BLaER1 (cell line): Measurements from ENCODE around the gene PLCB2.

Experiments
- H3K27ac ChIP-seq: shearing (Covaris generic); formaldehyde crosslinking; 2 replicates; pipeline ENCODE4 v1.8.1; 2022
- H3K27me3 ChIP-seq: shearing (Covaris generic); formaldehyde crosslinking; 2 replicates; pipeline ENCODE4 v1.8.1; 2022
- H3K36me3 ChIP-seq: shearing (Covaris generic); formaldehyde crosslinking; 2 replicates; pipeline ENCODE4 v1.8.1; 2022
- H3K4me1 ChIP-seq: shearing (Covaris generic); formaldehyde crosslinking; 2 replicates; pipeline ENCODE4 v1.8.1; 2022
- H3K4me2 ChIP-seq: shearing (Covaris generic); formaldehyde crosslinking; 2 replicates; pipeline ENCODE4 v1.8.1; 2022
- H3K4me3 ChIP-seq: shearing (Covaris generic); formaldehyde crosslinking; 2 replicates; pipeline ENCODE4 v1.8.1; 2022
- H3K9ac ChIP-seq: shearing (Covaris generic); formaldehyde crosslinking; 2 replicates; pipeline ENCODE4 v1.8.1; 2022
- H3K9me3 ChIP-seq: shearing (Covaris generic); formaldehyde crosslinking; 2 replicates; pipeline ENCODE4 v1.8.1; 2022
- H4K20me1 ChIP-seq: shearing (Covaris generic); formaldehyde crosslinking; 2 replicates; pipeline ENCODE4 v1.8.1; 2022
- Cebpa-rat ChIP-seq: shearing (Covaris generic); IDR thresholded peaks from 2 replicates; pipeline ENCODE4 v1.8.1; 2022

Gene PLCB2

GRCh38 chr15:40248006-40248783 lies 59.5 kb downstream of the PLCB2 start:
- peaks cover 37% of the 10 kb centered on the region for H3K27me3 ChIP-seq

GRCh38 chr15:40247406-40247971 lies 60.2 kb downstream of the PLCB2 start:
- H3K27ac ChIP-seq = no peak overlapping the region
- peaks cover 30% of the 10 kb centered on the region for H3K27me3 ChIP-seq
- H3K36me3 ChIP-seq = no peaks in the 10 kb centered on the region
- H4K20me1 ChIP-seq = peaks cover 16% of the 10 kb centered on the region; the same call in 1 of the 2 replicates
- H3K4me2 ChIP-seq = peak overlapping the region; percentile 17; the same call in 1 of the 2 replicates
- TF ChIP-seq Cebpa-rat = no peak
- no peak overlapping the region for H3K9ac ChIP-seq
- H3K4me3 ChIP-seq = no peak overlapping the region
- no peaks in the 10 kb centered on the region for H3K9me3 ChIP-seq
- H3K4me1 ChIP-seq = peaks cover 9% of the 10 kb centered on the region

More at GRCh38 chr15:40248006-40248783, 59.5 kb downstream of the PLCB2 start:
- Histone ChIP-seq H3K4me3 (no peak overlapping the region), H3K36me3 (no peaks in the 10 kb centered on the region), H3K4me2 (no peak overlapping the region), H3K9ac (no peak overlapping the region), H3K9me3 (no peaks in the 10 kb centered on the region), H4K20me1 (peaks cover 23% of the 10 kb centered on the region; the same call in 1 of the 2 replicates), H3K4me1 (peaks cover 16% of the 10 kb centered on the region), H3K27ac (no peak overlapping the region)
- TF ChIP-seq Cebpa-rat = no peak

GRCh38 chr15:40246496-40247280 lies 61.0 kb downstream of the PLCB2 start:
- H3K9ac ChIP-seq = no peak overlapping the region
- TF ChIP-seq Cebpa-rat = no peak
- H3K36me3 ChIP-seq = no peaks in the 10 kb centered on the region
- H3K4me3 ChIP-seq = no peak overlapping the region
- peaks cover 7% of the 10 kb centered on the region for H3K4me1 ChIP-seq
- H3K27ac ChIP-seq = no peak overlapping the region
- H3K27me3 ChIP-seq = peaks cover 22% of the 10 kb centered on the region
- H3K9me3 ChIP-seq = no peaks in the 10 kb centered on the region
- H3K4me2 ChIP-seq = peak overlapping the region; percentile 17; the same call in 1 of the 2 replicates
- H4K20me1 ChIP-seq = peaks cover 10% of the 10 kb centered on the region; the same call in 1 of the 2 replicates

GRCh38 chr15:40245666-40246450 lies 61.9 kb downstream of the PLCB2 start:
- no peak overlapping the region for H3K4me2 ChIP-seq
- H3K27me3 ChIP-seq = peaks cover 14% of the 10 kb centered on the region
- H3K9ac ChIP-seq = no peak overlapping the region
- peaks cover 2% of the 10 kb centered on the region; the same call in 1 of the 2 replicates for H4K20me1 ChIP-seq
- H3K4me3 ChIP-seq = no peak overlapping the region
- H3K36me3 ChIP-seq = no peaks in the 10 kb centered on the region
- TF ChIP-seq Cebpa-rat = no peak
- H3K9me3 ChIP-seq = no peaks in the 10 kb centered on the region
- H3K4me1 ChIP-seq = peaks cover 7% of the 10 kb centered on the region
- no peak overlapping the region for H3K27ac ChIP-seq

GRCh38 chr15:40244961-40245523 lies 62.7 kb downstream of the PLCB2 start:
- no peak overlapping the region for H3K4me2 ChIP-seq
- no peak overlapping the region for H3K27ac ChIP-seq

GRCh38 chr15:40243126-40243810 lies 64.5 kb downstream of the PLCB2 start:
- peaks cover 7% of the 10 kb centered on the region; the same call in 1 of the 2 replicates for H3K27me3 ChIP-seq
- no peak overlapping the region for H3K27ac ChIP-seq
- no peaks in the 10 kb centered on the region for H3K9me3 ChIP-seq
- H3K4me2 ChIP-seq = no peak overlapping the region
- H3K4me1 ChIP-seq = peaks cover 33% of the 10 kb centered on the region
- H4K20me1 ChIP-seq = no peaks in the 10 kb centered on the region
- TF ChIP-seq Cebpa-rat = no peak
- no peak overlapping the region for H3K4me3 ChIP-seq
- H3K9ac ChIP-seq = no peak overlapping the region
- H3K36me3 ChIP-seq = no peaks in the 10 kb centered on the region

More at GRCh38 chr15:40244961-40245523, 62.7 kb downstream of the PLCB2 start:
- Histone ChIP-seq H3K9ac (no peak overlapping the region), H3K4me1 (peaks cover 15% of the 10 kb centered on the region), H3K4me3 (no peak overlapping the region), H3K36me3 (no peaks in the 10 kb centered on the region), H3K9me3 (no peaks in the 10 kb centered on the region), H4K20me1 (no peaks in the 10 kb centered on the region), H3K27me3 (peaks cover 5% of the 10 kb centered on the region)
- TF ChIP-seq Cebpa-rat = no peak

- no peaks in the 10 kb centered on the region for H3K9me3 ChIP-seq
- H3K9ac ChIP-seq = no peak overlapping the region
- H3K27me3 ChIP-seq = peaks cover 7% of the 10 kb centered on the region; the same call in 1 of the 2 replicates
- H3K4me1 ChIP-seq = peaks cover 35% of the 10 kb centered on the region
- no peak overlapping the region for H3K27ac ChIP-seq
- TF ChIP-seq Cebpa-rat = no peak
- H4K20me1 ChIP-seq = no peaks in the 10 kb centered on the region
- H3K36me3 ChIP-seq = no peaks in the 10 kb centered on the region
- no peak overlapping the region for H3K4me2 ChIP-seq
- no peak overlapping the region for H3K4me3 ChIP-seq
Observed at GRCh38 chr15:40242601-40243000, 65.1 kb downstream of the PLCB2 start.

GRCh38 chr15:40242213-40242599 lies 65.5 kb downstream of the PLCB2 start:
- H3K4me3 ChIP-seq = no peak overlapping the region

More at GRCh38 chr15:40242213-40242599, 65.5 kb downstream of the PLCB2 start:
- Histone ChIP-seq H3K9ac (no peak overlapping the region), H4K20me1 (no peaks in the 10 kb centered on the region), H3K4me1 (peaks cover 33% of the 10 kb centered on the region), H3K9me3 (no peaks in the 10 kb centered on the region), H3K27ac (no peak overlapping the region), H3K36me3 (no peaks in the 10 kb centered on the region), H3K4me2 (no peak overlapping the region), H3K27me3 (peaks cover 7% of the 10 kb centered on the region; the same call in 1 of the 2 replicates)
- no peak for TF ChIP-seq Cebpa-rat
